Right atrium auricular region (tissue), 2 donors: Measurements from ENCODE around the gene PNPLA6. TPM values are rescaled to one million over a fixed set of nuclear protein-coding genes. Genes with fewer than 3 reads are reported as not detected.

Experiments
- DNase-seq: peaks from one replicate; pipeline ENCODE4 v3.0.0-alpha.2; 2019; ENCODE audit warnings: low spot score
- H3K27ac ChIP-seq, 2 donors: fragments of 200-600 bp; sonication (generic); 1 replicate in 1 of 2; 2 replicates in 1 of 2; pipeline ENCODE4 v1.5.1; 2016 to 2019
- H3K27me3 ChIP-seq, 2 donors: fragments of 200-600 bp; sonication (generic); one replicate each; pipeline versions ENCODE4 v1.5.1 to v1.6.0; 2017 to 2019
- H3K36me3 ChIP-seq: fragments of 200-600 bp; sonication (generic); one replicate; pipeline ENCODE4 v1.5.1; 2016
- H3K4me1 ChIP-seq, 2 donors: fragments of 200-600 bp; sonication (generic); one replicate each; pipeline versions ENCODE4 v1.5.1 to v1.6.0; 2017 to 2019
- H3K4me3 ChIP-seq, 2 donors: fragments of 200-600 bp; sonication (generic); 1 replicate in 1 of 2; 2 replicates in 1 of 2; pipeline ENCODE4 v1.5.1; 2017 to 2019; ENCODE audit warnings: mild to moderate bottlenecking in 1 of 2, moderate library complexity in 1 of 2
- H3K9me3 ChIP-seq, 2 donors: fragments of 200-600 bp; sonication (generic); one replicate each; pipeline ENCODE4 v1.5.1; 2019
- total RNA-seq, 2 donors: library from RNA; depleted of rRNA; stranded (reverse); fragments of >200 nt; gene quantifications; one replicate each; pipeline ENCODE4 v1.1.0, GENCODE V29; 2016
- TF ChIP-seq, protein P1 (sequence below), 2 donors: fragments of 200-600 bp; sonication (generic); IDR thresholded peaks; one replicate each; pipeline ENCODE4 v1.5.1; 2019; ENCODE audit warnings: antibody characterized with exemption in 2 of 2

PNPLA6 gene
- total RNA-seq, 2 donors from 2014 or later = 45.3 to 70.6 TPM

DNA sequence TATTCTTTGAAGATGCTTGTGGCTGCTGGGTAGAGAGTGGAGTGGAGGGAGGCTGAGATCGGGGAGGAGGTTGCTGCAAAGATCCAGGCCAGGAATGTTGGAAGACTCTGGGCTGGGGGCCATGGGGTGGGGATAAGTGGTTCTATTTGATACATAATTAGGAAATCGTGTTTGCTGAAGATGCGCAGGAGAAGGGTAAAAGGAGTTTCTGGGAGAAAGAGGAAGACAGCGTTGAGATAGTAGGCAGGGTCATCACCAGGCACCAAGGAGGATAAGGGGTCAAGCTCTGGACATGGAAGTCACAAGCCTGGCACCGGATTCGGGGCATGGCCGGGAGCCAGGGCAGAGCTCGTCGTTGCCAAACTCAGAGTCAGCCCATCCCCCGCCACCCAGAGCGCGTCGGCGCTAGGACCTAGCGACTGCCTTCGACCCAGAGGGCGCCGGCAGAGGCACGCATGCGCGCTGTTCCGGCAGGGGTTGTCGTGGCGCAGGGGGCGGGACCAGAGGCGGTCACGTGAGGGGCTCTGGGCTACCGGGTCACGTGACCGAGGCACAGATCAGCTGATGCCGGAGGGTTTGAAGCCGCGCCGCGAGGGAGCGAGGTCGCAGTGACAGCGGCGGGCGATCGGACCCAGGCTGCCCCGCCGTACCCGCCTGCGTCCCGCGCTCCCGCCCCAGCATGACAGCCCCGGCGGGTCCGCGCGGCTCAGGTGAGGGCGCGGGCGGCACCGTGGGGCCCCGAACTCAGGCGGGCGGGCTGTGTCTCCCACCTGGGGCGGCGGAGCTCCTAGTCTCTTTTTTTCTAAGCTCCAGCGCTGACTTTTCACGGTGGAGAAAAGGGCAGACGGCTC, 13.2 kb upstream of the PNPLA6 start, which contains the start of gene MCOLN1:
MCOLN1 (plus strand) TSS at position 553 of the 851 bp plus-strand sequence; CDS start at position 680, 127 bp downstream.
- H3K27me3 ChIP-seq = no peaks in the 10 kb centered on the region
- peak; percentile 99 for DNase-seq
- TF ChIP-seq, protein P1, sequence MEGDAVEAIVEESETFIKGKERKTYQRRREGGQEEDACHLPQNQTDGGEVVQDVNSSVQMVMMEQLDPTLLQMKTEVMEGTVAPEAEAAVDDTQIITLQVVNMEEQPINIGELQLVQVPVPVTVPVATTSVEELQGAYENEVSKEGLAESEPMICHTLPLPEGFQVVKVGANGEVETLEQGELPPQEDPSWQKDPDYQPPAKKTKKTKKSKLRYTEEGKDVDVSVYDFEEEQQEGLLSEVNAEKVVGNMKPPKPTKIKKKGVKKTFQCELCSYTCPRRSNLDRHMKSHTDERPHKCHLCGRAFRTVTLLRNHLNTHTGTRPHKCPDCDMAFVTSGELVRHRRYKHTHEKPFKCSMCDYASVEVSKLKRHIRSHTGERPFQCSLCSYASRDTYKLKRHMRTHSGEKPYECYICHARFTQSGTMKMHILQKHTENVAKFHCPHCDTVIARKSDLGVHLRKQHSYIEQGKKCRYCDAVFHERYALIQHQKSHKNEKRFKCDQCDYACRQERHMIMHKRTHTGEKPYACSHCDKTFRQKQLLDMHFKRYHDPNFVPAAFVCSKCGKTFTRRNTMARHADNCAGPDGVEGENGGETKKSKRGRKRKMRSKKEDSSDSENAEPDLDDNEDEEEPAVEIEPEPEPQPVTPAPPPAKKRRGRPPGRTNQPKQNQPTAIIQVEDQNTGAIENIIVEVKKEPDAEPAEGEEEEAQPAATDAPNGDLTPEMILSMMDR (IDR thresholded peaks at IDR 0.05) = no peak
- H3K9me3 ChIP-seq = no peaks in the 10 kb centered on the region
- H3K36me3 ChIP-seq = peaks cover 26% of the 10 kb centered on the region
- peaks cover 0 to 25% of the 10 kb centered on the region in 2 donors for H3K4me1 ChIP-seq
- H3K27ac ChIP-seq = peak within 1 kb of the TSS; percentile 17 to 71
- H3K4me3 ChIP-seq = peak within 1 kb of the TSS; percentile 77 to 81

DNA sequence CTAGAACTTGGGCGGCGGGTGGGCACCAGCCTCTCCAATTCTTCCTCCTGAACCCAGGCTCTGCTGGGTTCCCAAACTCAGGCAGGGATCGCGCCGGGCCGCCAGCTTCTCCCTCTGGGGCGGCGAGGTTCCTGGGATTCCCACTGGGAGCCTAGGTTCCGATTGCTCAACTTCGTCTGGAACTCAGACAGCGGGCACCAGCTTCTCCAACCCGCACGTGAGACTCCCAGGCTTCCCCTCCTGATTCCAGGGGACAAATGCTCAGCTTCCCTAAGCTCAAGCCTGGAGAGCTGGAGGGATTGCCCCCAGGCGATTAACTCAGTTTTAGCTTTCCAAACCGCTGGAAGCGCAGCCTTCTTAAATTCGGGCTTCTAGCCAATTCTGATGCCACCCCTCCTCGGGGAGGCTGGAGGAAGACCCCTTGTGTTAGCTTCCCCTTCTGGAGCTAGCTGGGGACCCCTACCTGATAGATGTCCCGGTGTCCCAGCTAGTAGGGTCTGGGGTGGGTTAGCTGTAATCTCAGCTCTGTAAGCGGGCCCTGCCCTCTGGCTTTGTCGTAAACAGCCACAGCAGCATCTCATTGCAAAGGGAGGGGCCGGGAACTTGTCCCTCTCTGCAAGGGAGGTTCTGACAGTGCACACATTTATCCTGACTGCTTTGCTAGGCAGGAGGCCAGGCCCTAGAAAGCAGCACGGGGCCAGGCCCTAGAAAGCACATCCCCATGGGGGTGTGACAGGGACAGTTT, 12.4 kb upstream of the PNPLA6 start:
- Histone ChIP-seq H3K4me3 (peak overlapping the region; percentile 77 to 81), H3K36me3 (peaks cover 30% of the 10 kb centered on the region)
- no peak for DNase-seq

DNA sequence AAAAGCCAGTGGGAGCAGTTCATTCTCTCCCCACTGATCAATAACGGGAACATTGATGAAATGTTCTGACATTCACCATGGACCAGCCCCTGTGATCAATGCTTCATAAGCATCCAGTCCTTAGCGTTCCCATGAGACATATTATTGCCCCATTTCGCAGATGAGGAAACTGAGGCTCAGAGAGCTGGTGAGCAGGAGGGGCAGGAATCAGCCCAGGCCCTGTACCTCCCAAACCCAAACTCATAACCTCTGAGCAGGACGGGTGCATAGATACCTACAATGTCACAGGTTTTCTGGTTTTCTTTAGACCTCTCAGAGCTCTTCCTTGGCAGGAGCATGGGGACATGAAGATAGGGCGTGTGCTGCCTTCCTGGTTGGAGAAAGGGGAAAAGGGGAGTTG, 11.0 kb upstream of the PNPLA6 start:
- no peak overlapping the region for H3K4me3 ChIP-seq
- peaks cover 42% of the 10 kb centered on the region for H3K36me3 ChIP-seq
- H3K27ac ChIP-seq = no peak overlapping the region
- no peaks in the 10 kb centered on the region for H3K27me3 ChIP-seq
- TF ChIP-seq, protein P1 (IDR thresholded peaks at IDR 0.05) = no peak
- DNase-seq = no peak
- H3K4me1 ChIP-seq = peaks cover 0 to 19% of the 10 kb centered on the region in 2 donors
- no peaks in the 10 kb centered on the region for H3K9me3 ChIP-seq

More for the DNA sequence above, 12.4 kb upstream of the PNPLA6 start:
- Histone ChIP-seq H3K27me3 (no peaks in the 10 kb centered on the region), H3K27ac (peak overlapping the region; percentile 17 to 71), H3K4me1 (peaks cover 0 to 19% of the 10 kb centered on the region in 2 donors), H3K9me3 (no peaks in the 10 kb centered on the region)
- TF ChIP-seq, protein P1 (IDR thresholded peaks at IDR 0.05) = no peak

DNA sequence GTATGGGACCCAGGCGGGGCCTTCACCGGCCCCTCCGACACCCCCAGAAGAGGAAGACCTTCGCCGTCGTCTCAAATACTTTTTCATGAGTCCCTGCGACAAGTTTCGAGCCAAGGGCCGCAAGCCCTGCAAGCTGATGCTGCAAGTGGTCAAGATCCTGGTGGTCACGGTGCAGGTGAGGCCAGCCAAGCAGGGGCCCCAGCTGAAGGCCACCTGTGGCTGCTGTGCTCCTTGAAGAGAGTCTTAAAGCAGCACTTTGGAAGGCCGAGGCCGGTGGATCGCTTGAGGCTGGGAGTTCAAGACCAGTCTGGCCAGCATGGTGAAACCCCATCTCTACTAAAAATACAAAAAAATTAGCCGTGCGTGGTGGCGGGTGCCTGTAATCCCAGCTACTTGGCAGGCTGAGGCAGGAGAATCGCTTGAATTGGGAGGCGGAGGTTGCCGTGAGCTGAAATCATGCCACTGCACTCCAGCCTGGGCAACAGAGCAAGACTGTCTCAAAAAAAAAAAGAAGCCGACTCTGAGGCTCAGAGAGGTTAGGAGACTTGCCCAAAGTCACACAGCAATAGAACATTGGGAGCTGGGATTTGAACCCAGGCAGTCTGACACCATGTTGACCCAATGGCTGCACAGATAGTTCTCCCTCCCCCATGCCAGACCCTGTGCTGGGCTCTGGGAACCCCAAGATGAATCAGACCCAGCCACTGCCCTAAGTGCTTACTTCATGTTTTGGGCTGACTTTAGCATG, 10.4 kb upstream of the PNPLA6 start:
- TF ChIP-seq, protein P1 (IDR thresholded peaks at IDR 0.05) = no peak
- peaks cover 0 to 19% of the 10 kb centered on the region in 2 donors for H3K4me1 ChIP-seq
- H3K4me3 ChIP-seq = no peak overlapping the region
- H3K27ac ChIP-seq = no peak overlapping the region
- DNase-seq = no peak
- no peaks in the 10 kb centered on the region for H3K9me3 ChIP-seq
- H3K36me3 ChIP-seq = peaks cover 42% of the 10 kb centered on the region
- H3K27me3 ChIP-seq = no peaks in the 10 kb centered on the region

DNA sequence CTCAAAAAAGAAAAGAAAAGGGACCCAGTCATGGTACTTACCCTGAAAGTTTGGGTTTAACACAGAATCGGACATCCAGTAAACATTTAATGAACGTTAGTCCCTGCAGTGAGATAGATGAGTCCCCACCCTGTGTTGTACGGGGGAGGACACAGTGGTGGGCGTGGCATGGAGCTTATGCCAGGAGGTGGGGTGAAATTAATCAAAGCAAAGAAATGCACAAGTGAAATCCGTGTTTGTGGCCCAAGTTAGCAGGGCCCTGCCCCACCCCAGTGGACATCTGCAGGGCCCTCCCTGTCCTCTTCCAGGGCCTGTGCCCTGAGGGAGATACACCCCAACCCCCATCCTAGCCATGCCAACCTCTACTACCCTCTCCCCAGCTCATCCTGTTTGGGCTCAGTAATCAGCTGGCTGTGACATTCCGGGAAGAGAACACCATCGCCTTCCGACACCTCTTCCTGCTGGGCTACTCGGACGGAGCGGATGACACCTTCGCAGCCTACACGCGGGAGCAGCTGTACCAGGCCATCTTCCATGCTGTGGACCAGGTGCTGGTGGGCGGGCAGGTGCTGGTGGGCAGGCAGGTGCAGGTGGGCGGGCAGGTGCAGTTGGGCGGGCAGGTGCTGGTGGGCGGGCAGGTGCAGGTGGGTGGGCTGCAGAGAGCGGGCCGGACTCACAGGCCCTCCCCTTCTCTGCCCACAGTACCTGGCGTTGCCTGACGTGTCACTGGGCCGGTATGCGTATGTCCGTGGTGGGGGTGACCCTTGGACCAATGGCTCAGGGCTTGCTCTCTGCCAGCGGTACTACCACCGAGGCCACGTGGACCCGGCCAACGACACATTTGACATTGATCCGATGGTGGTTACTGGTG, 9.2 kb upstream of the PNPLA6 start:
- no peaks in the 10 kb centered on the region for H3K27me3 ChIP-seq
- H3K4me1 ChIP-seq = peaks cover 0 to 19% of the 10 kb centered on the region in 2 donors
- H3K4me3 ChIP-seq = no peak overlapping the region
- no peak for DNase-seq
- H3K27ac ChIP-seq = no peak overlapping the region
- TF ChIP-seq, protein P1 (IDR thresholded peaks at IDR 0.05) = no peak
- H3K9me3 ChIP-seq = no peaks in the 10 kb centered on the region
- peaks cover 42% of the 10 kb centered on the region for H3K36me3 ChIP-seq
